ENCODE data around the gene FBLN1.

FBLN1 gene

DNA sequence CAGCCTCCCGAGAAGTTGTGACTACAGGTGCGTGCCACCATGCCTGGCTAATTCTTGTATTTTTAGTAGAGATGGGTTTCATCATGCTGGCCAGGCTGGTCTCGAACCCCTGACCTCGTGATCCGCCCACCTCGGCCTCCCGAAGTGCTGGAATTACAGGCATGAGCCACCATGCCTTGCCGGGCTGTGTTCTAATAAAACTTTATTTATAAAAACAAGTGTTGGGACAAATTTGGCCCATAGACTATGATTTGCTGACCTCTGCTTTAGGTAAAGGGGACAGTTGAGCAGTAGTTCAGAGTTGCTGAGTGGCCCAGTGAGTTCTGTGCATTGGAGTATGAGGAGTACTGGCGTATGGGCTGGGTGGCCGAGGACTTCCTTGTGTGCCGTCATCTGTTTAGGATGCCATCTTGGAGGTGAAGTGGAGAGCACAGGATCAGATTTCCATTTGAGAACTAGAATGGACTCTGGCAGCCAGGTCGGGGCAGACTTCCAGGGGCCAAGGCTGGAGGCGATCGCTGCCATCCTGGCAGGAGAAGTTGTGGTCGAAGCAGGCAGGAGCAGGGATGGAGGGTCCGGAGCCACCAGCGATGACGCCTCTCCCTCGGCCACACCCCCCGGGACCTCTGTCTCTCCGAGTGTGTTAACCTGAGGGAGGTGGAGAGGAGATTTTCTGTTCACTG lies 43.8 kb downstream of the FBLN1 start:
- TF ChIP-seq ZFX (IDR thresholded peaks at IDR 0.05; ENCODE audit: borderline replicate concordance), result no peak
- TF ChIP-seq, protein P1, sequence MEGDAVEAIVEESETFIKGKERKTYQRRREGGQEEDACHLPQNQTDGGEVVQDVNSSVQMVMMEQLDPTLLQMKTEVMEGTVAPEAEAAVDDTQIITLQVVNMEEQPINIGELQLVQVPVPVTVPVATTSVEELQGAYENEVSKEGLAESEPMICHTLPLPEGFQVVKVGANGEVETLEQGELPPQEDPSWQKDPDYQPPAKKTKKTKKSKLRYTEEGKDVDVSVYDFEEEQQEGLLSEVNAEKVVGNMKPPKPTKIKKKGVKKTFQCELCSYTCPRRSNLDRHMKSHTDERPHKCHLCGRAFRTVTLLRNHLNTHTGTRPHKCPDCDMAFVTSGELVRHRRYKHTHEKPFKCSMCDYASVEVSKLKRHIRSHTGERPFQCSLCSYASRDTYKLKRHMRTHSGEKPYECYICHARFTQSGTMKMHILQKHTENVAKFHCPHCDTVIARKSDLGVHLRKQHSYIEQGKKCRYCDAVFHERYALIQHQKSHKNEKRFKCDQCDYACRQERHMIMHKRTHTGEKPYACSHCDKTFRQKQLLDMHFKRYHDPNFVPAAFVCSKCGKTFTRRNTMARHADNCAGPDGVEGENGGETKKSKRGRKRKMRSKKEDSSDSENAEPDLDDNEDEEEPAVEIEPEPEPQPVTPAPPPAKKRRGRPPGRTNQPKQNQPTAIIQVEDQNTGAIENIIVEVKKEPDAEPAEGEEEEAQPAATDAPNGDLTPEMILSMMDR (IDR thresholded peaks at IDR 0.05), result no peak
- no peak overlapping the region for H3K27ac ChIP-seq

DNA sequence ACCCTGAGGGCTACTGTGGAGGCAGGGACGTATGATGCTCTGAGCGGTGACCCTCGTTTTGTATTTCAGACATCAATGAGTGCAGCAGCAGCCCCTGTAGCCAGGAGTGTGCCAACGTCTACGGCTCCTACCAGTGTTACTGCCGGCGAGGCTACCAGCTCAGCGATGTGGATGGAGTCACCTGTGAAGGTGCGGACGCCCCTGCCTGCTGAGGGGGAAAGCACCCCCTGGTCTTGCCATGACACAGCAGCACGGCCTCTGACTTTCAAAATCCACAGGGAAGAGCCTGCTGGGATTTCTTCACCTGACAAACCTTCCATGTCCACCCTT lies 44.3 kb downstream of the FBLN1 start:
- no peak overlapping the region for H3K27ac ChIP-seq
- no peak for TF ChIP-seq ZFX (IDR thresholded peaks at IDR 0.05; ENCODE audit: borderline replicate concordance)

DNA sequence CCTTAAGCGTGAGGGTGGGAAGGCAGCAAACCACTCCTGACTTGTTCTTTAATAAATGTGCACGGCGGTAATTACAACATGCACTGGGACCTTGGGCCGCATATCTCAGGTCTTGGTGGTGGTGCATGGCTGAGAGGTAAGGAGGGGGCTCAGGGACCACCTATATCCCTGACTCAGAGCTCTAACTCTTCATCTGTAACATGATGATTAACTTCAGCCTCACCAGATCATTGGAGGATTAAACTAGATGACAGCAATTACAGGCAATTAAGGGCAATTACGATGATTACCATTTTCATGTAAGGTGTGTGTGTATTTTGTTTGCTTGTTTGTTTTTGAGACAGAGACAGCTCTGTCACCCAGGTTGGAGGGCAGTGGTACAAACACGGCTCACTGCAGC lies 45.0 kb downstream of the FBLN1 start:
- TF ChIP-seq ZFX (IDR thresholded peaks at IDR 0.05; ENCODE audit: borderline replicate concordance), result no peak
- TF ChIP-seq, protein P1 (IDR thresholded peaks at IDR 0.05), result no peak
- H3K27ac ChIP-seq, result no peak overlapping the region

DNA sequence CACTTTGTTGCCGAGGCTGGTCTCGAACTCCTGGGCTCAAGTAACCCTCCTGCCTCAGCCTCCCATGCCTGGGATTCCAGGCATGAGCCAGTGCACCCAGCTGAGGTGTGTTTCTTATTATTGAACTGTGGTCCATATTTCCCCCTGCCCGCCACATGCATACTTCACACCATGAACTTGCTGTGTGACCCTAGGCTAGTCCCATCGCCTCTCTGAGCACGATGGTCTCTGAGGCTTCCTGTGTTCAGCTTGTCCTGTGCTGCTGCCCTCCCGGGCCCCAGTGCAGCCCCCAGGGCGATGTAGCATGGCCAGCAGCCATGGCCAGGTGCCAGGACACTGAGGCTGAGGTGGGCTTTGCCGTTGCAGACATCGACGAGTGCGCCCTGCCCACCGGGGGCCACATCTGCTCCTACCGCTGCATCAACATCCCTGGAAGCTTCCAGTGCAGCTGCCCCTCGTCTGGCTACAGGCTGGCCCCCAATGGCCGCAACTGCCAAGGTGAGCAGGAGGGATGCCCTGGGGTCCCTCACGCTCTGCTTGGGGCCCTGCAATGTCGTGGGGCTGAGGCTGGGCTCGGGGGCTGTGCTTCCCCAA lies 45.7 kb downstream of the FBLN1 start:
- no peak for TF ChIP-seq ZFX (IDR thresholded peaks at IDR 0.05; ENCODE audit: borderline replicate concordance)
- TF ChIP-seq, protein P1 (IDR thresholded peaks at IDR 0.05), result no peak
- no peak overlapping the region for H3K27ac ChIP-seq

DNA sequence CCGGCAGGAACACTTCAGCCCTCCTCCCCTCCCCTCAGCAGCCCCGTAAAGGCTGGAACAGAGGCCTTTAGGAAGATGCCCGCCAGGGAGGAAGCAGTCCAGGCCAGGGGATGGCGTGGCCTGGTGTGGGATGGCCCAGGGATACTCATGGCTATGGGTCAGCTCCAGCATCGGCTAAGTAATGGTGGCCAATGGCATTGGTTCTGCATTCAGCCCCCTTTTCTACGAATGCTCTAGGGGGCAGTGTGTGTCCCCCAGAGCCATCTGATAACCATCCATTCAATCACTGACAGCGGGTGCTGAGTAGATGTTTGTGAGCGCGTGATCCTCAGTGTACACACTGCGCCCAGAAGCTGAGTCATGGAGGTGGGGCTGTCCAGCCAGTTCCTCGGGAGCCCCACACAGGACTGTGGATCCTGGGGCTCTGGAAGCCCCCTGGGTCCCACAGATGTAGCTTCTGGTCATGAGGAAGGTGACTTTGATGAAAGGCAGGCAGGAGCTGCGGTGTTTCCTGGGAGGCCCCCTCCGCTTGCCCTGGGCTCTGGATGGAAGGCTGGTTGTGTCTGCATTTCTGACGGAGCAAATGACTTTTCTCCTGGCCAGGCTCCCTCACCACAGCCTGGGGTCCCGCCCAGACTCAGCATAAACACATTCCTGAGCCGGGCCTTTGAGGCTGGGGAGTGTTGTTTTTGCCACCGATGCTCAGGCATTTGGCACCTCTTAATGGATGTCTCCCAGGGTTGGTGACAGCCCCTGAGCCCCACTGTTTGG lies 46.5 kb downstream of the FBLN1 start:
- no peak for TF ChIP-seq ZFX (IDR thresholded peaks at IDR 0.05; ENCODE audit: borderline replicate concordance)
- TF ChIP-seq, protein P1 (IDR thresholded peaks at IDR 0.05), result 0 out of 2 replicates have a peak, but pooled peaks have one; percentile 4
- no peak overlapping the region for H3K27ac ChIP-seq

DNA sequence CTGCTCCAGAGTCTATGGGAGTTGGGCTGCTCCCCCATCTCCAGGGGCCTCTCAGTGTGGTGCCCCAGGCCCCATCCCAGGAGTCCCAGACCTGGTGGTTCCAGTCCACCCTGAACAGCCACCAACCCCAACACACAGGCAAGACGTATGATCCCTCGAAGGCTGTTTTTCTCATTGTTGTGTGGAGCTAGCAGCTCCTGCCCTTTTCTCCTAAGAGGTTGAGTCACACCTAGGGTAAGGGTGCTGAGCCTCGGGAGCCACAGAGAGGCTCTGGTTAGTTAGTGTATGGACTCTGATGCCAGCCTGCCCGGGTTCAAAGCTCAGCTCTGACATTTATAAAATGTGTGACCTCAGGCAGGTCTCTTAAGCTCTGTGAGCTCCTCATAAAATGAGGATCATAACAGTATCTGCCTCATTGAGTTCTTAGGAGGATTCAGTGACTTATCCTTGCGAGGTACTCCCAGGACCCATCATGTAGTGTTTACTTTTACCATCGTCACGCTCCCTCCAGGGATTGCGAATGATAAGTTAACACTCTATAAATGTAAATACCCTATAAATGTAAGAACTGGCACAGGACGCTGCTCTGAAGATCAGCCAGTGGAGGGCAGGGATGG lies 47.2 kb downstream of the FBLN1 start:
- TF ChIP-seq, protein P1 (IDR thresholded peaks at IDR 0.05), result no peak
- no peak for TF ChIP-seq ZFX (IDR thresholded peaks at IDR 0.05; ENCODE audit: borderline replicate concordance)
- H3K27ac ChIP-seq, result no peak overlapping the region

DNA sequence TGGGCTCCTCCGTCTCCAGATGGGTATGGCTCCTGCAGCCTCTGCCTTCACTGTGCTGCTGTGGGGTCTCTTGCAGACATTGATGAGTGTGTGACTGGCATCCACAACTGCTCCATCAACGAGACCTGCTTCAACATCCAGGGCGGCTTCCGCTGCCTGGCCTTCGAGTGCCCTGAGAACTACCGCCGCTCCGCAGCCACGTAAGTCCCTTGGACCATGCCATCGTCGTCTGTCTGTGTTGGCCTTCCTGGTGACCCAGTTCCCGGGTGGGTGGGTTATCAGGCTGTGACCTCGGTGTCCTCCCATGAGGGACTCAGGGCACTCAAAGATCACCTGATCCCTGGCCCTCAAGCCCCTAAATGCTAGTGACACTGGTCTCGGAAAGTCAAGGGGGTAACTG lies 47.7 kb downstream of the FBLN1 start:
- H3K27ac ChIP-seq, result no peak overlapping the region

More for the DNA sequence above, 47.7 kb downstream of the FBLN1 start:
- TF ChIP-seq, protein P1 (IDR thresholded peaks at IDR 0.05), result no peak
- TF ChIP-seq ZFX (IDR thresholded peaks at IDR 0.05; ENCODE audit: borderline replicate concordance), result no peak
